Stimulated activated CD4-positive, alpha-beta T cell treated with anti-CD3 and anti-CD28 coated beads, Interleukin-15, amount 100 ng/mL, for 1 hour (primary cell): ENCODE measurements around the gene CLPTM1L.
"Not testable (repeated sequence)": the region's sequence is repeated elsewhere in the genome, so short reads cannot be mapped to it uniquely, and the experiment has no call there.

Experiments used
- DNase-seq, 2 donors: peaks; one replicate each; pipeline ENCODE4 v3.0.0-alpha.2; 2020; ENCODE audit warnings: low read depth in 1 of 2, low spot score in 1 of 2

CLPTM1L gene

GRCh38 chr5:1293416-1294205 lies 51.3 kb downstream of the CLPTM1L start:
- DNase-seq = no peak

- no peak for DNase-seq
Measured at GRCh38 chr5:1292846-1293415, 52.0 kb downstream of the CLPTM1L start.

GRCh38 chr5:1292139-1292538 lies 52.8 kb downstream of the CLPTM1L start:
- DNase-seq = no peak

- DNase-seq = no peak
Measured at GRCh38 chr5:1291611-1292080, 53.3 kb downstream of the CLPTM1L start.

GRCh38 chr5:1290956-1291355 lies 53.9 kb downstream of the CLPTM1L start:
- DNase-seq = not testable (repeated sequence)

GRCh38 chr5:1289559-1289958 lies 55.3 kb downstream of the CLPTM1L start:
- DNase-seq = not testable (repeated sequence)

GRCh38 chr5:1288439-1289335 lies 56.2 kb downstream of the CLPTM1L start:
- no peak for DNase-seq

- DNase-seq = no peak
Measured at GRCh38 chr5:1285883-1286291, 59.0 kb downstream of the CLPTM1L start.

- DNase-seq = no peak
Measured at GRCh38 chr5:1285141-1285540, 59.8 kb downstream of the CLPTM1L start.

GRCh38 chr5:1284336-1284970 lies 60.4 kb downstream of the CLPTM1L start:
- not testable (repeated sequence) for DNase-seq

- not testable (repeated sequence) for DNase-seq
Measured at GRCh38 chr5:1283729-1284041, 61.2 kb downstream of the CLPTM1L start.

- not testable (repeated sequence) for DNase-seq
Measured at GRCh38 chr5:1282993-1283728, 61.7 kb downstream of the CLPTM1L start.

GRCh38 chr5:1282131-1282992 lies 62.5 kb downstream of the CLPTM1L start:
- no peak for DNase-seq

- no peak for DNase-seq
Measured at GRCh38 chr5:1281038-1281882, 63.6 kb downstream of the CLPTM1L start.

- DNase-seq = no peak
Measured at GRCh38 chr5:1280177-1281037, 64.5 kb downstream of the CLPTM1L start.

- no peak for DNase-seq
Measured at GRCh38 chr5:1279443-1280151, 65.3 kb downstream of the CLPTM1L start.
